ENCODE data around the gene BUB1B. TPM values are rescaled to one million over a fixed set of nuclear protein-coding genes. Genes with fewer than 3 reads are reported as not detected.

Gene BUB1B
- total RNA-seq, 1 experiment from 2014 or later = 83.2 TPM

DNA sequence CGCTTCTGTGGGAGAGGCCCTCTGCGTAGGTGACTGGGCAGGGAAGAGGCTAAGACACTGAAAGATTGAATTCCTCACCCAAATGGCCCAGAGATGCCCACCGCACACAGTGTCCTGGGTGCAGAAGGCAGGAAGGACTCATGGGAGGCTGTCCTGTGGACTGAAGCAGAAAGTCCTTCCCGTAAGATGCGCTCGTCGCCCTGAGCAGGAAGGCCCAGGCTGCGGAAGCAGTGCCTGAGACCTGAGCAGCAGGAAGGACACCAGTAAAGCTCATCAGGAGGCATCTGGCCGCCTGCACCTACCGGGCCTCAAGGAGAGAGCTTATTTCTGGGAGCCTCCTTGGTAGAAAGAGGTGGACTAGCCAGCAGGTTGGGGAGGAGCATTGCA lies 81.3 kb downstream of the BUB1B start:
- H4K20me1 ChIP-seq (ENCODE audit: control insufficient read depth, insufficient read depth, insufficient read length) = no peaks in the 10 kb centered on the region
- H2BK15ac ChIP-seq (ENCODE audit: low read depth, low read length) = no peak overlapping the region
- Mint-ChIP-seq H3K27ac (no peak overlapping the region; a peak in 1 of 7 replicates), H3K27me3 (ENCODE audit: low read depth) (peaks cover 18% of the 10 kb centered on the region), H3K4me1 (peaks cover 32 to 33% of the 10 kb centered on the region in 2 experiments), H3K4me3 (no peak overlapping the region), H3K36me3 (ENCODE audit: insufficient read depth in 1 of 3, low read depth in 3 of 3) (peaks cover 0 to 2% (median 0%) of the 10 kb centered on the region in 3 experiments; a peak in 1 of 7 replicates), H3K9me3 (no peaks in the 10 kb centered on the region)
- H3K4me1 ChIP-seq (ENCODE audit: insufficient read depth, low read length) = no peaks in the 10 kb centered on the region; the same call in 1 of the 2 replicates
- no peak overlapping the region for H2AK5ac ChIP-seq (ENCODE audit: insufficient read length, low read length)
- no peak overlapping the region for H3K4me2 ChIP-seq (ENCODE audit: insufficient read depth, insufficient read length, low read length)
- H3T11ph ChIP-seq (ENCODE audit: low read length) = no peak overlapping the region
- H3K18ac ChIP-seq (ENCODE audit: insufficient read length, low read depth, low read length) = no peak overlapping the region
- H3K79me2 ChIP-seq (ENCODE audit: insufficient read depth, low read length) = no peaks in the 10 kb centered on the region
- H2AFZ ChIP-seq (ENCODE audit: low read length) = no peak overlapping the region
- no peak overlapping the region; the same call in 1 of the 2 replicates for H3K14ac ChIP-seq (ENCODE audit: insufficient read depth, low read length)
- peaks cover 8% of the 10 kb centered on the region for H3K23me2 ChIP-seq (ENCODE audit: insufficient read length, low read depth, low read length, poor library complexity, severe bottlenecking)
- no peak overlapping the region for H3K9ac ChIP-seq (ENCODE audit: extremely low read depth, insufficient read length, low read length)
- no peak overlapping the region for H2BK120ac ChIP-seq (ENCODE audit: low read depth, low read length, poor library complexity, severe bottlenecking)
- TF ChIP-seq, protein P1, sequence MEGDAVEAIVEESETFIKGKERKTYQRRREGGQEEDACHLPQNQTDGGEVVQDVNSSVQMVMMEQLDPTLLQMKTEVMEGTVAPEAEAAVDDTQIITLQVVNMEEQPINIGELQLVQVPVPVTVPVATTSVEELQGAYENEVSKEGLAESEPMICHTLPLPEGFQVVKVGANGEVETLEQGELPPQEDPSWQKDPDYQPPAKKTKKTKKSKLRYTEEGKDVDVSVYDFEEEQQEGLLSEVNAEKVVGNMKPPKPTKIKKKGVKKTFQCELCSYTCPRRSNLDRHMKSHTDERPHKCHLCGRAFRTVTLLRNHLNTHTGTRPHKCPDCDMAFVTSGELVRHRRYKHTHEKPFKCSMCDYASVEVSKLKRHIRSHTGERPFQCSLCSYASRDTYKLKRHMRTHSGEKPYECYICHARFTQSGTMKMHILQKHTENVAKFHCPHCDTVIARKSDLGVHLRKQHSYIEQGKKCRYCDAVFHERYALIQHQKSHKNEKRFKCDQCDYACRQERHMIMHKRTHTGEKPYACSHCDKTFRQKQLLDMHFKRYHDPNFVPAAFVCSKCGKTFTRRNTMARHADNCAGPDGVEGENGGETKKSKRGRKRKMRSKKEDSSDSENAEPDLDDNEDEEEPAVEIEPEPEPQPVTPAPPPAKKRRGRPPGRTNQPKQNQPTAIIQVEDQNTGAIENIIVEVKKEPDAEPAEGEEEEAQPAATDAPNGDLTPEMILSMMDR (conservative IDR thresholded peaks at IDR 0.05) = no peak
- H3K79me1 ChIP-seq (ENCODE audit: insufficient read depth, low read depth, low read length, poor library complexity, severe bottlenecking) = no peaks in the 10 kb centered on the region
- H2BK5ac ChIP-seq (ENCODE audit: insufficient read length, low read length) = no peak overlapping the region
- H2BK12ac ChIP-seq (ENCODE audit: insufficient read length, low read depth, low read length) = no peak overlapping the region
- no peak overlapping the region for H3K27ac ChIP-seq (ENCODE audit: insufficient read length, low read depth, low read length)
- H4K5ac ChIP-seq (ENCODE audit: insufficient read length, low read depth, low read length) = no peak overlapping the region
- no peak overlapping the region for H4K8ac ChIP-seq (replicated peaks; ENCODE audit: insufficient read length, low read depth, low read length)
- H2BK20ac ChIP-seq (ENCODE audit: low read depth, low read length, poor library complexity, severe bottlenecking) = no peak overlapping the region
- no peaks in the 10 kb centered on the region for H3K9me3 ChIP-seq (ENCODE audit: control insufficient read depth, low read depth, low read length)
- DNase-seq = no peak
- no peak overlapping the region for H3K4ac ChIP-seq (ENCODE audit: low read depth, low read length)
- no peak overlapping the region for H3K23ac ChIP-seq (ENCODE audit: insufficient read length, low read depth, low read length)
- H3K27me3 ChIP-seq (ENCODE audit: insufficient read depth, low read length) = no peaks in the 10 kb centered on the region
- WGBS (ENCODE audit: extremely low coverage, insufficient read length, low lambda C conversion rate) = no CpG with 5 or more reads among the region's 10 CpGs
- H3K56ac ChIP-seq (ENCODE audit: insufficient read length, low read depth, low read length) = no peak overlapping the region
- no peak overlapping the region for H4K91ac ChIP-seq (ENCODE audit: insufficient read length, low read depth, low read length)

Measured in H9 (cell line).